ENCODE data around the gene ITGB1. TPM values are rescaled to one million over a fixed set of nuclear protein-coding genes. Genes with fewer than 3 reads are reported as not detected.

The ITGB1 gene
- total and polyA plus RNA-seq, 9 of the 15 experiments (the other 6 are each of a cell fraction or from before 2014, with no cell fraction given), result 40.2 to 194 (median 155) TPM

GRCh38 chr10:32980558-32981468, 22.8 kb upstream of the ITGB1 start (continued):
- peak; percentile 94 for TF ChIP-seq GABPB1 (CRISPR knock-in tag; IDR thresholded peaks at IDR 0.05)
- no peak for TF ChIP-seq ZNF384 (IDR thresholded peaks at IDR 0.05; ENCODE audit: low read depth, low read length)
- TF ChIP-seq NBN (IDR thresholded peaks at IDR 0.05; ENCODE audit: low read depth), result peak; percentile 79
- TF ChIP-seq ZNF444 (CRISPR knock-in tag; IDR thresholded peaks at IDR 0.05), result no peak
- no peak for TF ChIP-seq NFXL1 (CRISPR knock-in tag; IDR thresholded peaks at IDR 0.05)
- no peak for TF ChIP-seq ZNF253 (CRISPR knock-in tag; conservative IDR thresholded peaks at IDR 0.05)
- no peak for TF ChIP-seq CTCF (IDR thresholded peaks at IDR 0.05 in 2 of 3, conservative IDR thresholded peaks at IDR 0.05 in 1 of 3; ENCODE audit: insufficient read depth in 2 of 3, low read depth in 1 of 3, low read length in 3 of 3)
- TF ChIP-seq ZFP1 (CRISPR knock-in tag; IDR thresholded peaks at IDR 0.05), result no peak
- 0 out of 4 replicates have a peak, but pooled peaks of 1 of the 2 experiments have one; percentile 16 for TF ChIP-seq NONO (IDR thresholded peaks at IDR 0.05; ENCODE audit: low read depth in 2 of 2, low read length in 1 of 2)
- TF ChIP-seq MCM5 (IDR thresholded peaks at IDR 0.05; ENCODE audit: low read depth), result no peak
- TF ChIP-seq GMEB1 (CRISPR knock-in tag; IDR thresholded peaks at IDR 0.05), result peak; percentile 59; the same call in 1 of the 2 replicates
- peak; percentile 87 for TF ChIP-seq GABPA (tag; conservative IDR thresholded peaks at IDR 0.05; ENCODE audit: low read depth)
- TF ChIP-seq TCFL5 (CRISPR knock-in tag; conservative IDR thresholded peaks at IDR 0.05), result no peak
- no peak for TF ChIP-seq ZFP36 (IDR thresholded peaks at IDR 0.05; ENCODE audit: low read depth, low read length, partially characterized antibody)
- peak; percentile 11 for TF ChIP-seq ZNF146 (CRISPR knock-in tag; IDR thresholded peaks at IDR 0.05; ENCODE audit: unreplicated experiment)
- TF ChIP-seq MBD2 (IDR thresholded peaks at IDR 0.05; ENCODE audit: borderline replicate concordance, low read depth), result no peak
- no peak; the same call in 1 of the 2 replicates for TF ChIP-seq NCOR1 (IDR thresholded peaks at IDR 0.05)
- no peak for TF ChIP-seq EWSR1 (IDR thresholded peaks at IDR 0.05; ENCODE audit: borderline replicate concordance, low read depth, partially characterized antibody)
- TF ChIP-seq KDM2B (CRISPR knock-in tag; IDR thresholded peaks at IDR 0.05), result no peak
- no peak for TF ChIP-seq RFX7 (CRISPR knock-in tag; IDR thresholded peaks at IDR 0.05)
- TF ChIP-seq CBFA2T3 (IDR thresholded peaks at IDR 0.05), result peak; percentile 39; the same call in 1 of the 2 replicates
- TF ChIP-seq MED1 (CRISPR knock-in tag; IDR thresholded peaks at IDR 0.05; ENCODE audit: borderline replicate concordance), result no peak
- TF ChIP-seq HINFP (tag; conservative IDR thresholded peaks at IDR 0.05; ENCODE audit: low read depth), result 0 out of 2 replicates have a peak, but pooled peaks have one; percentile 31
